Eye (tissue), 1 donor: ENCODE results near the gene ARHGEF26.

Experiments used
- DNase-seq: peaks from one replicate; pipeline ENCODE4 v3.0.0-alpha.2; 2015

ARHGEF26 gene

DNA sequence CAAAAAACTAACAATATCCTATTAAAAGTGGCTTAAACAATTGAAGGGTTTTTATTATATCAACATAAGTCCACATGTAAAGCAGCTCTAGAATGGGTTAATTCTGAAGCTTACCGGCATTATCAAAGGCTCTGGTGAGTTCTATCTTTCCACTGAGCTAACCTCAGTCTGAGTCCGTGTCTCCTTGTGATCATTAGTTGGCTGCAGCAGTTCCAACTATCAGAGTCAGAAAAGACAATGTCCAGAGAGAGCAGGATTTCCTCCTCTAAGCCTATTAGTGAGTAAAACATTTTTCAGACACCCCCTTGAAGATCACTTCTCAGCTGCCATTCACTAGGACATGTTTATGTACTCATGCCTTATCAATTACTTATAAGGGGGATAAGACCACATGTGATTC, 153.2 kb downstream of the ARHGEF26 start:
- peak; percentile 15 for DNase-seq

DNA sequence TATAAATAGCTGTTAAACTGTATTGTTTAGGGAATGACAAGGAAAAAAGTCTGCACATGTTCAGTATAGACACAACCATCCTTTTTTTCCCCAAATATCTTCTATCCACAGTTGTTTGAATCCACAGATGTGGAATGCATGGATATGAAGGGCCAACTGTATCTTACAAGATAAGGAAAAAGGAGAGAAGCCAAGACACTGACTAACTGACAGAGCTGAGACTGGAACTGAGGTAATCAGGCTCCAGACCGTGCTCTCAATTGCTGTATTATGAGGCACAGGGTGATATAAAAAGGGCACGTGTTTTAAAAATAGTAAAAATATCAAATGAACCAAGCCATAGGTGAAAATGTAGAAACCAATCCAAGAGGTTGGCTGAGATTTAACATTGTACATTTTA, 154.1 kb downstream of the ARHGEF26 start:
- no peak for DNase-seq

DNA sequence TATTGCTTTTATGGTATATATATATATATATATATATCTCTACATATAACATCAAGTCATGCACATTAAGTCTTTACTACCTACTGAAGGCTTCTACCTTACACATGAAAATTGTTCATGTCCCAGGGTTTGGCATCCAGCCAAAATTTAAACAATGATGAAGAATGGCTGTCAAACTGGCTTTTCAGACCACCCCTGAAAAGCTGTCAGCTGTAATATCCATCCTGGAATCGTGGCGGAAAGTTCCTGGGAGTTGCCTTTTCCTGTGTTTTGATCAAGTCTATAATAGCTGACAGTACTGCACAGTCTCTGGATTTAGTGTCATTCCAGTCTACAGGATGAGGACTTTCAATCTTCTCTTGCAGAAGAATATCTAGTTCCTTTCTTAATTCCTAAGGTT, 154.8 kb downstream of the ARHGEF26 start:
- peak; percentile 95 for DNase-seq

DNA sequence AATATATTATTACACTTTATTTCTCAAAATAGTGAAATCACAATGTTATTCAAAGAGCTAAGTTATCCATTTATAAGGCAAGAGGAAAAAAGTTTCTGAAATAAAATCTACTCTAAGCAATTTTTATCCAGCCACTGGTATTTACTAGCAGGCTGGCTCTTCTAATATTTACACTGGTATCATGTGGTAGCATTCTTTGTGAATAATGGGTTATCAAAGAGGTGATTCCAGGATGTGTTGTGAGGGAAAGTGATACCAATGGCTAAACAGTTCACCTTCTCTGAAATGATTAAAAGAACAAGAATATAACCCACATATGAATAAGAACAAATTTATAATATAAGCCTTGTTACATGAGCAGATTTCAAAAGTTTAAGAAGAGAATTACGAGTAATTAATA, 159.0 kb downstream of the ARHGEF26 start:
- DNase-seq = no peak

DNA sequence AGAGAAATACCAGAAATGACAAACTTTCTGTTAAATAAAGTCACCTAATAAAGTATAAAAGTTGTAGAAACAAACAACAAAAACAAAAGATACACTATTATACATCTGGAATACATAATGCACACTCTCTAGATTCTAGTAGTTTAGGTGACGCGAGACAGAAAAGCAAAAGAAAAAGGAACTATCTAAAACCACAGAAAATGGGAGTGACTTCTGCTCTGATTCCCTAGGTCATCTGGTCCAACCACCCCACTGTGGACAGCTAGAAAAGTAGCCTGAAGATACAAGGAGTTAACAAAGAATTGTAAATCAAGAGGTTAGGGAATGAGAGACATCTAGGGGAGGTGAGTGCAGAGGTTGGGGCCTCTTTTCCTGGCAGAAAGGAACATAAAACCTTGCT, 164.0 kb downstream of the ARHGEF26 start:
- no peak for DNase-seq

DNA sequence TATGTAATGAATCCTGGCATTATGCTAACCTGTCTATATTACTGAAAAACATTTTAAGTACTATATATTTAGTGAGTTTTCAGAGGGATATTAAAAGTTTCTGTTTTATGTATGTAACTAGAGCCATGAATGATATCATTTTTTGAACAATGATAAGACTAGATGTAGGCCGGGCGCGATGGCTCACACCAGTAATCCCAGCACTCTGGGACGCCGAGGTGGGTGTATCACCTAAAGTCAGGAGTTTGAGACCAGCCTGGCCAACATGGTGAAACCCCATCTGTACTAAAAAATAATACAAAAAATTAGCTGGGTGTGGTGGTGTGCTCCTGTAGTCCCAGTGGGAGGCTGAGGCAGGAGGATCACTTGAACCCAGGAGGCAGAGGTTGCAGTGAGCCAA, 169.0 kb downstream of the ARHGEF26 start:
- no peak for DNase-seq

DNA sequence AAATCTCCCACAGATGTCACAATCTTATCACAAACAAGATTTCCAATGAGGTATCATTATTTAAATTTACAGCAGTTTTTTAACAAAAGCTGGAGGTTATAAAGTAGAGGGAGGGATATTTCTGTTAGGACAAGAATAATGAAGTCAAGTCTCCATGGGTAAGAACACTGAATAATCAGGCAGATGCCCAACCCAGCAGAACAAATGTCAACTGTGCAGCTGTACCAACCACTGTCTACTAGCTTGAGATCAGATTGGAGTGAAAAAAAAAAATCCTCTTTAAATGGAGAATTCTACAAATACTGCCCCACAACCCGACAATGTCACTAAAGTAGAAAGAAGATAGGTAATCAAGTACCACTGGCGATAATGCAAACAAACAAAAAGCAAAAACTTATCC, 172.8 kb downstream of the ARHGEF26 start:
- DNase-seq = no peak

DNA sequence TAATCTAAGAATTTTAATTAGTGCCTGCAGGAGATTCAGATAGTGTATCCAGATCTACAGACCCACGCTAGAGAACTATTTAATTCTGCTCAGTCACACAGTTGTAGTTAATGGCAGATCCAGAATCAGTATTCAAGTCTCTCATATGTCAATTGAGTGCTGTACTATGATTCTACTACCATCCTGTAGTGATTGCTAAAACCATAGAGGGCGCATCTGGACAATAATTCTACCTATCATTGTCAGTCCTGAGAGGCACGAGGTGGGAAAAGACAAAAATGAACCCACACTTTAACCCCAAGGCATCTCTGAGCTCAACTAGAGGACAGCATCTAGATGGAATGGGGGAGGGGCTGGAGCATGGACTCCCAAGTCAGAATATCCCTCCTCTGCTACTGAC, 180.4 kb downstream of the ARHGEF26 start:
- no peak for DNase-seq

DNA sequence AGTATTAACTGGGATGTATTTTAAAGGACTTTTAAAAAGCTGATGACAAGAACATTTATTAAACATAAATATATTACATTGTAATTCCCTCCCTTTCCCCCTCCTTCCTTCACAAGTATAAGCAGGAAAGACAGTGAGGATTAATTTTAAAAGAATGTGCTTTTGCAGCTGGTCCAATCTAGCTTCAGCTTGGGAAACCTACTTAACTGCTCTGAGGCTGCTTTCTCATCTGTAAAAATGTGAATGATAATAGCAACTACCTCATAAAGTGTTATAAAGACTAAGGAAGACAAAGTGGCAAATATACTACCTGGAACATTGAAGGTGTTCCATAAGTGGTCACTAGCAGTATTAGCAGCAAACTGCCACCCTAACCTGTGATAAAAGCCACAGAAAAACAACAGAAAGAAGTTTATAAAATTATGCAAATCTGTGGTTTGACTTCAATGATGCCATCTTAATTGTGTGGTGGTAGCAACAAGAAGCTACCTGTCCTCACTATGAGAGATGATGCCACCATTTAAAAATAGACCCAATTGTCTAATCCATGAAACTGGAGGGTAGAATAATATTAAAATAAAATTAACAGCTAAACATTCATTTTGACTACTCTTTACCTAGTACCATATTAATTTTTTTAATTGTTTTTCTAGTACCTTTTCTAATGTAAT, 183.1 kb downstream of the ARHGEF26 start:
- no peak for DNase-seq

DNA sequence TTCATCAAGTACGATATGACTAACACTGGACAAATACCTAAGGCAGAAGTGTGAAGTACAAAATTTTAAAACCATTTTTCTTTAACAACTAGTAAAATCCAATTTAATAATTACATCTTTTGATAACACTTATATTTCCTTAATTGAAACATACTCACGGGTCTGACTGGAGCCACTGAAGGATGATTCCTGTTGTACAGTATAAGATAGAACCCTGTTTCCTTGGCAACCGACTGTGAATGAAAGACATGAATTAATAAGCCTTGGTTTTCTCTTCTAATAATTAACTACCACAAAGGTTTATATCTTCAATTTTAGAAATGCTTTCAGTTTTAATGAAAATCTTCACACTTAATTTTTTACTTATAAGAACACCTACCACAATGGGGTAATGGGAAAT, 183.7 kb downstream of the ARHGEF26 start:
- no peak for DNase-seq

DNA sequence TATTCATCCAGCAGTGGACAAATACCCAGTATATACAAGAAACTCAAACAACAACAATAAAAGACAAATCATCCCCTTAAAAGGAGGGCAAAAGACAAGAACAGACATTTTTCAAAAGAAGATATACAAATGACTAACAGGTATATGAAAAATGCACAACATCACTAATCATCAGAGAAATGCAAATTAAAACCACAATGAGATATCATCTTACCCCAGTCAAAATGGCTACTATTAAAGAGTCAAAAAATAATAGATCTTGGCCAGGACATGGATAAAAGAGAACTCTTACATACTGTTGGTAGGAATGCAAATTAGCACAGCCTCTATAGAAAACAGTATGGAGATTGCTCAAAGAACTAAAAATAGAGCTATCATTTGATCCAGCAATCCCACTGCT, 186.2 kb downstream of the ARHGEF26 start:
- no peak for DNase-seq
